Mesothelial cell of epicardium (in vitro differentiated cells): ENCODE measurements around the gene RAB29. TPM values are rescaled to one million over a fixed set of nuclear protein-coding genes. Genes with fewer than 3 reads are reported as not detected.

ENCODE experiments used
- DNase-seq, 2 experiments: peaks; one replicate each; pipeline ENCODE4 v3.0.0; 2021; ENCODE audit warnings: low spot score in 2 of 2; ENCODE audit not compliant: unreplicated experiment in 2 of 2
- H3K27ac Mint-ChIP-seq: 2 replicates; pipeline ENCODE4 v1.8.0; 2021; ENCODE audit warnings: mixed read lengths
- H3K27me3 Mint-ChIP-seq: 2 replicates; pipeline ENCODE4 v1.8.0; 2021; ENCODE audit warnings: low read depth, mixed read lengths
- H3K36me3 Mint-ChIP-seq: 2 replicates; pipeline ENCODE4 v1.8.0; 2021; ENCODE audit warnings: mixed read lengths
- H3K4me1 Mint-ChIP-seq: 2 replicates; pipeline ENCODE4 v1.8.0; 2021; ENCODE audit warnings: mixed read lengths
- H3K4me3 Mint-ChIP-seq: 2 replicates; pipeline ENCODE4 v1.8.0; 2021; ENCODE audit warnings: mild to moderate bottlenecking, moderate library complexity, mixed read lengths
- H3K9me3 Mint-ChIP-seq: 2 replicates; pipeline ENCODE4 v1.8.0; 2021; ENCODE audit warnings: mixed read lengths
- total RNA-seq: library from RNA; stranded (reverse); gene quantifications from 3 replicates; pipeline ENCODE4 v1.2.1, GENCODE V29; 2021
- TF ChIP-seq, protein P1 (sequence below): fragments of 200-600 bp; sonication (generic); IDR thresholded peaks from one replicate; pipeline ENCODE4 v1.5.0; 2021; ENCODE audit warnings: antibody characterized with exemption; ENCODE audit not compliant: unreplicated experiment

Gene RAB29
- total RNA-seq, 1 donor from 2014 or later, result 8.7 TPM

DNA sequence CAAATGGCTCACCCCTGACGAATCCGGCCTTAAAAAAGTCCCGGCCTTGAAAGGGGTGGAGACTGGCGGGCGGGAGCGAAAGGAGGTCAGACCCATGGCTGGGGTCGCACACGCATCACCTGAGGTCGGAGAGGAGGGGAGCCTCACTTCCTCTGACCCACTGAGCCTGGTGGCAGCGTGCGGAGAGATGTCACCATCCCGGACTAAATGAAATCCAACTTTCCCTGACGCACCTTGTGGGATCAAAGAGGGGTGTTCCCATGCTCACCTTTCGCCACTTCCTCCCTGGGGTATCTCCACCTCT lies 38.4 kb upstream of the RAB29 start:
- H3K27me3 Mint-ChIP-seq, result no peaks in the 10 kb centered on the region
- H3K27ac Mint-ChIP-seq, result peak overlapping the region; percentile 66
- TF ChIP-seq, protein P1, sequence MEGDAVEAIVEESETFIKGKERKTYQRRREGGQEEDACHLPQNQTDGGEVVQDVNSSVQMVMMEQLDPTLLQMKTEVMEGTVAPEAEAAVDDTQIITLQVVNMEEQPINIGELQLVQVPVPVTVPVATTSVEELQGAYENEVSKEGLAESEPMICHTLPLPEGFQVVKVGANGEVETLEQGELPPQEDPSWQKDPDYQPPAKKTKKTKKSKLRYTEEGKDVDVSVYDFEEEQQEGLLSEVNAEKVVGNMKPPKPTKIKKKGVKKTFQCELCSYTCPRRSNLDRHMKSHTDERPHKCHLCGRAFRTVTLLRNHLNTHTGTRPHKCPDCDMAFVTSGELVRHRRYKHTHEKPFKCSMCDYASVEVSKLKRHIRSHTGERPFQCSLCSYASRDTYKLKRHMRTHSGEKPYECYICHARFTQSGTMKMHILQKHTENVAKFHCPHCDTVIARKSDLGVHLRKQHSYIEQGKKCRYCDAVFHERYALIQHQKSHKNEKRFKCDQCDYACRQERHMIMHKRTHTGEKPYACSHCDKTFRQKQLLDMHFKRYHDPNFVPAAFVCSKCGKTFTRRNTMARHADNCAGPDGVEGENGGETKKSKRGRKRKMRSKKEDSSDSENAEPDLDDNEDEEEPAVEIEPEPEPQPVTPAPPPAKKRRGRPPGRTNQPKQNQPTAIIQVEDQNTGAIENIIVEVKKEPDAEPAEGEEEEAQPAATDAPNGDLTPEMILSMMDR, result no peak
- H3K36me3 Mint-ChIP-seq, result peaks cover 10% of the 10 kb centered on the region
- no peak for DNase-seq
- peak overlapping the region; percentile 83 for H3K4me3 Mint-ChIP-seq
- peaks cover 36% of the 10 kb centered on the region for H3K4me1 Mint-ChIP-seq
- no peaks in the 10 kb centered on the region for H3K9me3 Mint-ChIP-seq

- H3K36me3 Mint-ChIP-seq, result peaks cover 16% of the 10 kb centered on the region
- peaks cover 36% of the 10 kb centered on the region for H3K4me1 Mint-ChIP-seq
- peak within 1 kb of the TSS; percentile 83 for H3K4me3 Mint-ChIP-seq
- TF ChIP-seq, protein P1, result no peak
- H3K27ac Mint-ChIP-seq, result peak within 1 kb of the TSS; percentile 87
- no peaks in the 10 kb centered on the region for H3K27me3 Mint-ChIP-seq
- peak; percentile 84 to 89 for DNase-seq
- H3K9me3 Mint-ChIP-seq, result no peaks in the 10 kb centered on the region
Observed at GRCh38 chr1:205812878-205813754, 37.8 kb upstream of the RAB29 start, which contains the start of gene SLC41A1. Gene SLC41A1 (minus strand): TSS chr1:205813198. CDS start chr1:205810441, 2,757 bp downstream.

- TF ChIP-seq, protein P1, result no peak
- peaks cover 36% of the 10 kb centered on the region for H3K4me1 Mint-ChIP-seq
Observed at GRCh38 chr1:205812271-205812877, 37.1 kb upstream of the RAB29 start.

GRCh38 chr1:205811660-205812059 lies 36.4 kb upstream of the RAB29 start:
- TF ChIP-seq, protein P1, result no peak
- peak overlapping the region; percentile 87 for H3K27ac Mint-ChIP-seq
- H3K4me1 Mint-ChIP-seq, result peaks cover 36% of the 10 kb centered on the region

More at GRCh38 chr1:205812271-205812877, 37.1 kb upstream of the RAB29 start:
- peak in 1 of 2 experiments; percentile 57 for DNase-seq
- Mint-ChIP-seq H3K36me3 (peaks cover 17% of the 10 kb centered on the region), H3K27me3 (no peaks in the 10 kb centered on the region), H3K9me3 (no peaks in the 10 kb centered on the region), H3K27ac (peak overlapping the region; percentile 87), H3K4me3 (peak overlapping the region; percentile 83)

GRCh38 chr1:205810448-205811157 lies 35.3 kb upstream of the RAB29 start:
- no peak overlapping the region for H3K4me3 Mint-ChIP-seq
- H3K27me3 Mint-ChIP-seq, result no peaks in the 10 kb centered on the region
- TF ChIP-seq, protein P1, result no peak
- H3K4me1 Mint-ChIP-seq, result peaks cover 36% of the 10 kb centered on the region
- H3K9me3 Mint-ChIP-seq, result no peaks in the 10 kb centered on the region
- H3K36me3 Mint-ChIP-seq, result peaks cover 21% of the 10 kb centered on the region
- no peak overlapping the region for H3K27ac Mint-ChIP-seq
- DNase-seq, result no peak

More at GRCh38 chr1:205811660-205812059, 36.4 kb upstream of the RAB29 start:
- H3K36me3 Mint-ChIP-seq, result peaks cover 21% of the 10 kb centered on the region
- no peaks in the 10 kb centered on the region for H3K27me3 Mint-ChIP-seq
- no peaks in the 10 kb centered on the region for H3K9me3 Mint-ChIP-seq
- DNase-seq, result no peak
- peak overlapping the region; percentile 83 for H3K4me3 Mint-ChIP-seq
